Measurements from ENCODE around the gene CCDC57.

Gene CCDC57

DNA sequence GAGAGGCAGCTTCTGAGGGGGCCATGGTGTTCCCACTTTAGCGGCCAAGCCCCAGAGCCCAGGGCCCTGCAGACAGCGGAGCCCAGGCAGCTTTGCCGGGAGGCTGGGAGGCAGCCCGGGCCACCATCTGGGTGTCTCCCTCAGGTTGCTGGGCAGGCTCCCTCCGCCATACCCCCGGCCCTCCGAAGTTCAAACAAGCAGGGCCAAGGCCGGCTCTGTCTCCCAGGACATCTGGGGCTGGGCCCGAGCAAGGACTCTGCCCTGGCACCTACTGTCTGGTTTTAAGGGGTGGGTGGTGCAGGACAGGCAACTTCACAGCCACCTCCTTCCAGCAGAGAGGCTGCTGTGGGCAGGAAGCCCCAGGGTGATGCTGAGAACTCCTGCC, 149.7 kb downstream of the CCDC57 start:
- Histone ChIP-seq H3K9me3 (ENCODE audit: insufficient read depth, low read length, severe bottlenecking) (no peaks in the 10 kb centered on the region), H3K9ac (ENCODE audit: low read depth, low read length) (no peak overlapping the region), H3K4me3 (ENCODE audit: low read depth in 1 of 2, low read length in 2 of 2) (no peak overlapping the region), H3K4me1 (ENCODE audit: insufficient read depth, low read length) (peaks cover 43% of the 10 kb centered on the region), H3K4me2 (ENCODE audit: insufficient read depth, low read length) (peak overlapping the region; percentile 100; the same call in 1 of the 2 replicates), H2AFZ (ENCODE audit: low read depth, low read length) (no peak overlapping the region), H3K27me3 (ENCODE audit: insufficient read depth, low read length, poor library complexity) (no peaks in the 10 kb centered on the region), H3K79me2 (ENCODE audit: insufficient read depth, low read length) (peaks cover 33% of the 10 kb centered on the region), H3K27ac (ENCODE audit: low read length) (no peak overlapping the region; the same call in 1 of the 2 replicates), H4K20me1 (ENCODE audit: insufficient read depth, low read length) (peaks cover 50% of the 10 kb centered on the region), H3K36me3 (ENCODE audit: insufficient read depth, low read length) (peaks cover 68% of the 10 kb centered on the region)
- no peak for DNase-seq
- no peak for ATAC-seq (ENCODE audit: insufficient read depth, low read depth)
- TF ChIP-seq, protein P1, sequence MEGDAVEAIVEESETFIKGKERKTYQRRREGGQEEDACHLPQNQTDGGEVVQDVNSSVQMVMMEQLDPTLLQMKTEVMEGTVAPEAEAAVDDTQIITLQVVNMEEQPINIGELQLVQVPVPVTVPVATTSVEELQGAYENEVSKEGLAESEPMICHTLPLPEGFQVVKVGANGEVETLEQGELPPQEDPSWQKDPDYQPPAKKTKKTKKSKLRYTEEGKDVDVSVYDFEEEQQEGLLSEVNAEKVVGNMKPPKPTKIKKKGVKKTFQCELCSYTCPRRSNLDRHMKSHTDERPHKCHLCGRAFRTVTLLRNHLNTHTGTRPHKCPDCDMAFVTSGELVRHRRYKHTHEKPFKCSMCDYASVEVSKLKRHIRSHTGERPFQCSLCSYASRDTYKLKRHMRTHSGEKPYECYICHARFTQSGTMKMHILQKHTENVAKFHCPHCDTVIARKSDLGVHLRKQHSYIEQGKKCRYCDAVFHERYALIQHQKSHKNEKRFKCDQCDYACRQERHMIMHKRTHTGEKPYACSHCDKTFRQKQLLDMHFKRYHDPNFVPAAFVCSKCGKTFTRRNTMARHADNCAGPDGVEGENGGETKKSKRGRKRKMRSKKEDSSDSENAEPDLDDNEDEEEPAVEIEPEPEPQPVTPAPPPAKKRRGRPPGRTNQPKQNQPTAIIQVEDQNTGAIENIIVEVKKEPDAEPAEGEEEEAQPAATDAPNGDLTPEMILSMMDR (IDR thresholded peaks at IDR 0.05; ENCODE audit: borderline replicate concordance, extremely low read depth, low read length, poor library complexity, severe bottlenecking) = no peak
- TF ChIP-seq EZH2 (IDR thresholded peaks at IDR 0.05; ENCODE audit: borderline replicate concordance, low read depth, low read length, severe bottlenecking) = no peak

DNA sequence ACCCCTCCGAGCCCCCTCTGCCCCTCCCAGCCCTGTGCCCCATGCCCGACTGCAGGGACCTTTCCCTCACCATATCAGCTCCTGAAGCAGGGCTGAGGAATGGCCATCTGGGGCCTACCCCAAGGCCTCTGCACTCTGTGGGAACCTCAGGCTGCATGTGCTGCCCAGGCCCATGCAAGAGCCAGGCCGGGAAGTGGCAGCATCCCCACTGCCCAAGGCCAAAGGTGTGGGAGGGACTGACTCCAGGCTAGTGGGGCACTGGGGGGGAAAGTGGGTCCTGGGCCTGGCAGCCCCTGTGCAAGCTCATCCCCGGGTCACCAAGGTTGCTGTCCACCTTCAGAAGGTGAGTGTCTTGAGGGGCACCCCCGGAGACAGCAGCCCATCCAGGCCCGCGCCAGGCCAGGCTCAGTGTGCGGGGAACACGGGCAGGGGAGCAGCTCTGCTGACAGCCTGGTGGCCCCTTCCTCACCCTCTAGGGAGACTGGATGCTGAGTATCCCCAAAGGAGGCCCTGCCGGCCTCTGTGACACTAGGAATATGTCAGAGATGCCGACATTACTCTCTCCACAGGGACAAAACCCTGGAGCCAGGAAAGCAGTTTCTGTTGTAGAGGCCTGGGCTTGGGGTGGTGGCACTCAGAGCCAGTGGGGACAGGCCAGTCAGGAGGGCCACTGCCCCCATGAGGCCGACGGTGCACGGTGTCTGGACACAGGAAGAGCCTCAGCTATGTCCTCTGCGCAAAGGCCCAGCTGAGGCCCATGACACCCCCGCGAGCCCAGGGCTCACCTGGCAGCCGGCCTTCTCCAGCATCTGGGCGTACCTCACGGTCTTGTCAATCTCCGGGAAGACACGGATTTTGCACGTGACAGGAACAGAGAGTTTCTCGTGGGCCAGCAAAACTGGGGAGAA, 150.3 kb downstream of the CCDC57 start:
- Histone ChIP-seq H3K9me3 (ENCODE audit: insufficient read depth, low read length, severe bottlenecking) (no peaks in the 10 kb centered on the region), H3K4me3 (ENCODE audit: low read depth in 1 of 2, low read length in 2 of 2) (no peak overlapping the region), H3K4me1 (ENCODE audit: insufficient read depth, low read length) (peaks cover 43% of the 10 kb centered on the region), H4K20me1 (ENCODE audit: insufficient read depth, low read length) (peaks cover 56% of the 10 kb centered on the region), H2AFZ (ENCODE audit: low read depth, low read length) (no peak overlapping the region), H3K9ac (ENCODE audit: low read depth, low read length) (no peak overlapping the region), H3K27ac (ENCODE audit: low read length) (no peak overlapping the region), H3K4me2 (ENCODE audit: insufficient read depth, low read length) (peak overlapping the region; percentile 100; the same call in 1 of the 2 replicates), H3K27me3 (ENCODE audit: insufficient read depth, low read length, poor library complexity) (no peaks in the 10 kb centered on the region), H3K79me2 (ENCODE audit: insufficient read depth, low read length) (peaks cover 33% of the 10 kb centered on the region), H3K36me3 (ENCODE audit: insufficient read depth, low read length) (peaks cover 75% of the 10 kb centered on the region)
- TF ChIP-seq, protein P1 (IDR thresholded peaks at IDR 0.05; ENCODE audit: borderline replicate concordance, extremely low read depth, low read length, poor library complexity, severe bottlenecking) = no peak
- TF ChIP-seq EZH2 (IDR thresholded peaks at IDR 0.05; ENCODE audit: borderline replicate concordance, low read depth, low read length, severe bottlenecking) = no peak
- ATAC-seq (ENCODE audit: insufficient read depth, low read depth) (no peak), DNase-seq (no peak)

DNA sequence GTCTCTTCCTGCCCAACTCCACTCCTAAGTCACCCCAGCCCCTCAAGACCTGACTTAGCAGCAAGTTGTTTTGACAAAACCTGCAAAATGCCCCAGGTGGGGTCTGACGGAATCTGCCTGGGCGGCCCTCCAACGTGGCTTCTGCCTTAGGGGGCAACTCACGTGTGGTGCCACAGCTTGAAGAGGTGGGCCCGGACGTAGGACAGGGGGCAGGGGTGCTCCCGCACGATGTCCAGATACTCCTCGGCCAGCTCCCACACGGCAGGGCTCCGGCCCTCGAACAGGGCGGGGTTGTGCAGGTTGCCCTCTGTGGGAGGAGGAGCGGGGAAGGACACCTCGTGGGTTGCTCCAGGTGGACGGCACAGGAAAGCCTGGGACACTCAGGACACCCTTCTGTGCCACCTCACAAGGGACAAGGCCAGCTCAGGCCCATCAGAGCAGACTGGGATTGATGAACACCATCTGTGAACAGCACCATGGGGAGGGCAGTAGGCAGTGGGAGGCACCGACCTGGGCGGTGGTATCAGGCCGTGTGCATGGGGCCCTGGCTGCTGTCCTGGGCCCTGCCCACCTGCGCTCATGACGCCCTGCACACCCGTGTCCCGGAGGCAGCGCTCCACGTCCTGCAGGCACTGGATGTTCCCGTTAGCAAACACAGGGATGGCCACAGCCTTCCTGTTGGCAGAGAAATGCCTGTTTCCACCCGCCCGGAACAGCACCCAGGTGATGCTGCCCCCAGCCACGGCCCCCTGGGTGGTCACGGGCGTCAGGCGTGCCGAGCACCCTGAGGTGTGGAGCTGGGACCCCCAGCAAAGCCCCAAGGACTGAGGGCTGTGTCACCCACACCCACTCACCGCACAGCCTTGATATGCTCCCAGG, 151.4 kb downstream of the CCDC57 start:
- no peak overlapping the region for H3K27ac ChIP-seq (ENCODE audit: low read length)
- no peak overlapping the region for H3K4me2 ChIP-seq (ENCODE audit: insufficient read depth, low read length)
- peaks cover 65% of the 10 kb centered on the region for H4K20me1 ChIP-seq (ENCODE audit: insufficient read depth, low read length)
- no peak overlapping the region for H2AFZ ChIP-seq (ENCODE audit: low read depth, low read length)
- peaks cover 85% of the 10 kb centered on the region for H3K36me3 ChIP-seq (ENCODE audit: insufficient read depth, low read length)
- no peaks in the 10 kb centered on the region for H3K9me3 ChIP-seq (ENCODE audit: insufficient read depth, low read length, severe bottlenecking)
- H3K27me3 ChIP-seq (ENCODE audit: insufficient read depth, low read length, poor library complexity) = no peaks in the 10 kb centered on the region
- H3K9ac ChIP-seq (ENCODE audit: low read depth, low read length) = no peak overlapping the region
- no peak overlapping the region for H3K4me3 ChIP-seq (ENCODE audit: low read depth in 1 of 2, low read length in 2 of 2)
- DNase-seq = no peak
- TF ChIP-seq EZH2 (IDR thresholded peaks at IDR 0.05; ENCODE audit: borderline replicate concordance, low read depth, low read length, severe bottlenecking) = no peak
- peaks cover 36% of the 10 kb centered on the region for H3K4me1 ChIP-seq (ENCODE audit: insufficient read depth, low read length)
- ATAC-seq (ENCODE audit: insufficient read depth, low read depth) = no peak
- peaks cover 30% of the 10 kb centered on the region for H3K79me2 ChIP-seq (ENCODE audit: insufficient read depth, low read length)
